ENCODE measurements around the gene CORT. TPM values are rescaled to one million over a fixed set of nuclear protein-coding genes. Genes with fewer than 3 reads are reported as not detected.

The CORT gene
- total RNA-seq, 4 donors from 2014 or later = not detected

DNA sequence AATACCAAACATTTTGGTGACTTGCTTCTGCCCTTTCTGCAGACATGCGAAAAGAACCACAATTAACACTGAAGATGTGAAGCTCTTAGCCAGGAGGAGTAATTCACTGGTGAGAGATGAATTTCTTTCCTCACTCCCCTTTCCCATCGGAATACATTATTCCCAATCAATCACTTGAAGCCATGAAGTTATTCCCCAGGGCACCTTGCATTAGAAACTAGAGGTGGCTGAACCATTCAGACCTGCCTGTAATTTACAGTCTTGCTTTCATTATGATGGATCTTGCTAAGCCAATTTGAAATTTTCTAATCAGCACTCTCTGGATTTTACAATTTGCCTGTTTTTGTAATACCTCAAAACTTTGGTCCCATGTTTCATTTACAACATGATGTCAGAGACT lies 9.5 kb upstream of the CORT start:
- no peak for TF ChIP-seq POLR2AphosphoS5 (IDR thresholded peaks at IDR 0.05)
- TF ChIP-seq EP300 (IDR thresholded peaks at IDR 0.05) = no peak
- no peaks in the 10 kb centered on the region for H3K27me3 ChIP-seq
- H3K36me3 ChIP-seq = peaks cover 4% of the 10 kb centered on the region
- H3K4me1 ChIP-seq = no peaks in the 10 kb centered on the region
- 89% methylated on average over 2 of the region's 2 CpGs for WGBS
- H3K9me3 ChIP-seq = no peaks in the 10 kb centered on the region
- no peak for DNase-seq (ENCODE audit: low spot score in 2 of 2)
- no peak overlapping the region for H3K4me3 ChIP-seq
- H3K27ac ChIP-seq = no peak overlapping the region

DNA sequence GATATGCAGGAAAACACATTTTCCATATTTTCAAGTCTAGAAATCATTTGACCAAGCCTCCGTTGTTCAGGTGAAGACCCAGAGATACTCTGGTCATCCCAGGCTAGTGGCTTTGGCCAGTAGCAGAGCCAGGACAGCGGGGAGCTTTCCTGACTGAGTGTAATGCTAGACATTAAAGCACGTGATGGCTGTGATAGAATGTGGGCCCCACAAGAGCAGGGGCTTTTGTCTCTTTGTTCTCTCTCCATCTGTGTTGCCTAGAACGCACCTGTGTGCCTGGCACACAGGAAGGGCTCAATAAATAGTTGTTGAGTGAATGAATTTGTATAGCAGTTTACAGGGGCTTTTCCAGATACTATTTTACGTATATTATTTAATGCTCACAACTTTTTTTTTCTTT lies 9.0 kb upstream of the CORT start:
- TF ChIP-seq POLR2A (IDR thresholded peaks at IDR 0.05) (no peak), EP300 (IDR thresholded peaks at IDR 0.05) (no peak), POLR2AphosphoS5 (IDR thresholded peaks at IDR 0.05) (no peak)
- TF ChIP-seq, protein P1, sequence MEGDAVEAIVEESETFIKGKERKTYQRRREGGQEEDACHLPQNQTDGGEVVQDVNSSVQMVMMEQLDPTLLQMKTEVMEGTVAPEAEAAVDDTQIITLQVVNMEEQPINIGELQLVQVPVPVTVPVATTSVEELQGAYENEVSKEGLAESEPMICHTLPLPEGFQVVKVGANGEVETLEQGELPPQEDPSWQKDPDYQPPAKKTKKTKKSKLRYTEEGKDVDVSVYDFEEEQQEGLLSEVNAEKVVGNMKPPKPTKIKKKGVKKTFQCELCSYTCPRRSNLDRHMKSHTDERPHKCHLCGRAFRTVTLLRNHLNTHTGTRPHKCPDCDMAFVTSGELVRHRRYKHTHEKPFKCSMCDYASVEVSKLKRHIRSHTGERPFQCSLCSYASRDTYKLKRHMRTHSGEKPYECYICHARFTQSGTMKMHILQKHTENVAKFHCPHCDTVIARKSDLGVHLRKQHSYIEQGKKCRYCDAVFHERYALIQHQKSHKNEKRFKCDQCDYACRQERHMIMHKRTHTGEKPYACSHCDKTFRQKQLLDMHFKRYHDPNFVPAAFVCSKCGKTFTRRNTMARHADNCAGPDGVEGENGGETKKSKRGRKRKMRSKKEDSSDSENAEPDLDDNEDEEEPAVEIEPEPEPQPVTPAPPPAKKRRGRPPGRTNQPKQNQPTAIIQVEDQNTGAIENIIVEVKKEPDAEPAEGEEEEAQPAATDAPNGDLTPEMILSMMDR (IDR thresholded peaks at IDR 0.05) = no peak
- 91% methylated on average over 5 of the region's 5 CpGs for WGBS
- no peak for DNase-seq (ENCODE audit: low spot score in 2 of 2)
- Histone ChIP-seq H3K4me1 (no peaks in the 10 kb centered on the region), H3K27ac (no peak overlapping the region), H3K36me3 (peaks cover 4% of the 10 kb centered on the region), H3K4me3 (no peak overlapping the region), H3K9me3 (no peaks in the 10 kb centered on the region), H3K27me3 (no peaks in the 10 kb centered on the region)

DNA sequence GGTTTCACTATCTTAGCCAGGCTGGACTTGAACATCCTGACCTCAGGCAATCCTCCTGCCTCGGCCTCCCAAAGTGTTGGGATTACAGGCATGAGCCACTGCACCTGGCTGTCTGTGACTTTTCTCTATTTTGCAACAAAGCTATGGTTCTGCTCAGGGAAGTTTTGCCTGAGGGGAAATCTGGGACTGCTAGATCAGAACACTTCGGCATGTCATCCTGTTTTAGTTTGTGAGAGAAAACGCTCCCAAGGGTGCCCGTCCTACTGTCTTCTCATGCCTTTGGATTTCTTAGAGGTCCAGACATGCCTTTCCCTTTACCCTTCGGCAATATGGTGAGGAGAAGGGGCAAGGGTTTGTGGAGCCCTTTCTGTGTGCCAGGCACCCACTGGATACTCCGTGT lies 5.6 kb upstream of the CORT start:
- Histone ChIP-seq H3K27me3 (no peaks in the 10 kb centered on the region), H3K27ac (no peak overlapping the region), H3K4me3 (no peak overlapping the region), H3K9me3 (no peaks in the 10 kb centered on the region), H3K36me3 (peaks cover 4% of the 10 kb centered on the region), H3K4me1 (no peaks in the 10 kb centered on the region)
- DNase-seq (ENCODE audit: low spot score in 2 of 2) = no peak
- 59% methylated on average over 6 of the region's 6 CpGs for WGBS
- TF ChIP-seq POLR2A (IDR thresholded peaks at IDR 0.05) (no peak), EP300 (IDR thresholded peaks at IDR 0.05) (no peak), POLR2AphosphoS5 (IDR thresholded peaks at IDR 0.05) (no peak)
- TF ChIP-seq, protein P1 (IDR thresholded peaks at IDR 0.05) = no peak

DNA sequence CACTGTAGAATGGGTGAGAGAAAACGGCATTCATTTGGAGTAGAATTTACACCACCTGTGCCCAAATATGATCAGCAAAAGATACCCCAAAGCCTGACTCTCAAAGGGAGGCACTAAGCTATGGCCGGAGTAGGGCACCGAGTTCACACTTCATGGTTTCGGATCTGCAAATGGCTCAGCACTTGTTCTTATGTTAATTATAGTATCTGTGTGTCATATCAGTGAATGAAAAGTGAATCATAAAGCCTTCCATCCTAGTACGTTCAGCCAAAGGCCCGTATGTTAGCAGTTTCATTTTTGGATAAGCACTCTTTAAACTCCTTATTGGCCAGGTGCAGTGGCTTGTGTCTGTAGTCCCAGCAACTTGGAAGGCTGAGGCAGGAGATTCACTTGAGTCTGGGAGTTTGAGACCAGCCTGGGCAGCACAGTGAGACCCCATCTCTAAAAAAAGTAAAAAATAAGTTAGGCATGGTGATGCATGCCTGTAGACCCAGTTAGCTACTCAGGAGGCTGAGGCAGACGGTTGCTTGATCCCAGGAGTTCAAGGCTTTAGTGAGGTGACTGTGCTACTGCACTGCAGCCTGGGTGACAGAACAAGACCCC lies 4.9 kb upstream of the CORT start:
- no peak overlapping the region for H3K27ac ChIP-seq
- DNase-seq (ENCODE audit: low spot score in 2 of 2) = no peak

DNA sequence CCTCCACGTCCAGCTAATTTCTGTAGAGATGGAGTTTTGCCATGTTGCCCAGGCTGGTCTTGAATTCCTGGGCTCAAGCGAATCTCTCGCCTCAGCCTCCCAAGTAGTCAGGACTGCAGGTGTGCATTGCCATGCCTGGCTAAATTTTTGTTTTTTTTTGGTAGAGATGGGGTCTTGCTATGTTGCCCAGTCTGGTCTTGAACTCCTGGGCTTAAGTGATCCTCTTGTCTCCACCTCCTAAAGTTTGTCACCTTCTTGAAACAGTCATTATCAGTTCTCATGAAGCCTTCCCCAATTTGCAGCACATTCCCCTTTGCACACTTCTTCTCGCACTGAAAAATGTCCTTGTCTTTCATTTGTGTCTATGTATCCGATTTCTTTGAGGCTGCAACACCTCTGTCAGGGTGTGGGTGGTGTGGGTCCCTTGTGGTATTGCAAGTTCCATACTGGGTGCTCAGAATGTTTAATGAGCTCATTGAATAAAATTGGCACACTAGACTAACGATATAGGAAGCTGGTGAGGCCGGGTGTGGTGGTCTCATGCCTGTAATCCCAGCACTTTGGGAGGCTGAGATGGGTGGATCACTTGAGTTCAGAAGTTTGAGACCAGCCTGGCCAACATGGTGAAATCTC lies 2.9 kb upstream of the CORT start:
- WGBS = 95% methylated on average over 7 of the region's 7 CpGs
- Histone ChIP-seq H3K36me3 (no peaks in the 10 kb centered on the region), H3K4me1 (peaks cover 13% of the 10 kb centered on the region), H3K4me3 (no peak overlapping the region), H3K9me3 (no peaks in the 10 kb centered on the region), H3K27ac (no peak overlapping the region), H3K27me3 (no peaks in the 10 kb centered on the region)
- TF ChIP-seq POLR2AphosphoS5 (IDR thresholded peaks at IDR 0.05) = no peak
- no peak for DNase-seq (ENCODE audit: low spot score in 2 of 2)

More for the DNA sequence above, 4.9 kb upstream of the CORT start:
- H3K4me3 ChIP-seq = no peak overlapping the region
- H3K36me3 ChIP-seq = peaks cover 4% of the 10 kb centered on the region
- TF ChIP-seq POLR2A (IDR thresholded peaks at IDR 0.05) (no peak), EP300 (IDR thresholded peaks at IDR 0.05) (no peak), POLR2AphosphoS5 (IDR thresholded peaks at IDR 0.05) (no peak)
- TF ChIP-seq, protein P1 (IDR thresholded peaks at IDR 0.05) = no peak
- no peaks in the 10 kb centered on the region for H3K4me1 ChIP-seq
- WGBS = 67% methylated on average over 7 of the region's 7 CpGs
- no peaks in the 10 kb centered on the region for H3K9me3 ChIP-seq
- H3K27me3 ChIP-seq = no peaks in the 10 kb centered on the region

DNA sequence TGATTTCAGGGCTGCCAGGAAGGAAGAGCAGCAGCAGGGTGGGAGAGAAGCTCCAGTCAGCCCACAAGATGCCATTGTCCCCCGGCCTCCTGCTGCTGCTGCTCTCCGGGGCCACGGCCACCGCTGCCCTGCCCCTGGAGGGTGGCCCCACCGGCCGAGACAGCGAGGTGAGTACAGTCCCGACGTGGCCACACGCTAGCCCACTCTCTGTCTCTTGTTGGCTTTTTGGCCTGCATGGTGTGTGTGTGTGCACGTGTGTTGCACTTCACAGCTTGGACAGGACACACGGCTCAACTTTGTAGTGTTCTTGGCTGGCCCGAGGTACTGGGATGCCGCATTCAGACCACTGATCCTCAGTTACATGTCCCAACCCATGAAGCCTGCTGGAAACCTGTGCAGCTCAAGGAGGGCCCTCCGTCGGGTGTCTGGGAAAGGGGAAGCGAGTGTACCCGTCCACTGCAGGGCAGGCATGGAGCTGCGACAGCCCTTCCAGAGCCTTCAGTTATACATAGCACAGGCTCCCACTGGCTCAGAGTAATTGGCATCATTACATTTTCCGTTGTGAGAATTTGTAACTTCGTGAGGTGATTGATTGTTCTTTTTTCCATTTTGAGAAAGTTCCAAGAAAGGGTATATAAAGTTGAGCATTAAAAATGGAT lies 454 bp downstream of the CORT start:
- no peaks in the 10 kb centered on the region for H3K27me3 ChIP-seq
- H3K4me3 ChIP-seq = no peak overlapping the region
- H3K27ac ChIP-seq = no peak overlapping the region
- H3K4me1 ChIP-seq = peaks cover 15% of the 10 kb centered on the region
- WGBS = 60% methylated on average over 11 of the region's 21 CpGs
- TF ChIP-seq, protein P1 (IDR thresholded peaks at IDR 0.05) = no peak
- no peak for DNase-seq (ENCODE audit: low spot score in 2 of 2)
- H3K9me3 ChIP-seq = no peaks in the 10 kb centered on the region
- H3K36me3 ChIP-seq = no peaks in the 10 kb centered on the region
